ENCODE results near the gene CRYBG2.

DNA sequence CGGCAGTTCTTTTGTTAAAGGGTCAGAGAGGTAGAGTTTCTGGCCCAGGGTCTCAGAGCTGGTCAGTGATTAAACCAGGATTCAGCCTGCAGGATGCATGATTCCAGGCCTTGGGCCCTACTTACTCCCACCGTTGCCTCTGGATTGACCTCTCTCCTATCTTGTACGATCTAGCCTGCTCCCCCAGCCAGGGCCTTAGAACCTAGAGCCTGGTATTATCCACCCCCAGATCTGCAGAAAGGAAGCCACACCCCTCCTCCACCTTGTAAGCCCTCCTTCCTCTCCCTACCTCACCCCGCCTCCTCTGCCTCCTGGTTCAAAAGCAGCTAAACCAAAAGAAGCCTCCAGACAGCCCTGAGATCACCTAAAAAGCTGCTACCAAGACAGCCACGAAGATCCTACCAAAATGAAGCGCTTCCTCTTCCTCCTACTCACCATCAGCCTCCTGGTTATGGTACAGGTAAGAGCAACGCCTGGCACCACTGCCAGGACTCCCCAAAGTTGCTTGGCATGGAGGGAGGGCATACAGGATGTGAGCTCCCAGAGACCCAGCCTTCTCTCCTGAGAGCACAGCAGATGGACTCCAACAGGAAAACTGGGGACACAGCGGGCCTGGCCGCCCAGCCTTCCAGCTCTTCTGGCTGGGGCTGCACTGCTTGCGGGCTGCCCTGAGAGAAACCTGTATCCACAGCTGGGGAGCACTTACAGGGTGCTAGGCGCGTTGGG is 36.2 kb downstream of the CRYBG2 start, which contains the start of gene CD52:
- TF ChIP-seq, protein P1, sequence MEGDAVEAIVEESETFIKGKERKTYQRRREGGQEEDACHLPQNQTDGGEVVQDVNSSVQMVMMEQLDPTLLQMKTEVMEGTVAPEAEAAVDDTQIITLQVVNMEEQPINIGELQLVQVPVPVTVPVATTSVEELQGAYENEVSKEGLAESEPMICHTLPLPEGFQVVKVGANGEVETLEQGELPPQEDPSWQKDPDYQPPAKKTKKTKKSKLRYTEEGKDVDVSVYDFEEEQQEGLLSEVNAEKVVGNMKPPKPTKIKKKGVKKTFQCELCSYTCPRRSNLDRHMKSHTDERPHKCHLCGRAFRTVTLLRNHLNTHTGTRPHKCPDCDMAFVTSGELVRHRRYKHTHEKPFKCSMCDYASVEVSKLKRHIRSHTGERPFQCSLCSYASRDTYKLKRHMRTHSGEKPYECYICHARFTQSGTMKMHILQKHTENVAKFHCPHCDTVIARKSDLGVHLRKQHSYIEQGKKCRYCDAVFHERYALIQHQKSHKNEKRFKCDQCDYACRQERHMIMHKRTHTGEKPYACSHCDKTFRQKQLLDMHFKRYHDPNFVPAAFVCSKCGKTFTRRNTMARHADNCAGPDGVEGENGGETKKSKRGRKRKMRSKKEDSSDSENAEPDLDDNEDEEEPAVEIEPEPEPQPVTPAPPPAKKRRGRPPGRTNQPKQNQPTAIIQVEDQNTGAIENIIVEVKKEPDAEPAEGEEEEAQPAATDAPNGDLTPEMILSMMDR (conservative IDR thresholded peaks at IDR 0.05), result no peak
- TF ChIP-seq ZFX (IDR thresholded peaks at IDR 0.05), result no peak

Data from C4-2B (cell line).